HEK293T (cell line): ENCODE data around the gene KMT2C.
"Not testable (repeated sequence)": the region's sequence is repeated elsewhere in the genome, so short reads cannot be mapped to it uniquely, and the experiment has no call there.

Experiments used
- CTCF ChIA-PET: fragments of 350-600 bp; formaldehyde crosslinking; extraction: SDS; loops from one replicate; lab custom pipeline; 2021; ENCODE audit warnings: antibody characterized with exemption, inconsistent platforms; lab: Yijun Ruan, JAX
- POLR2A ChIA-PET: fragments of 350-600 bp; formaldehyde crosslinking; extraction: SDS; loops from one replicate; lab custom pipeline; 2020; ENCODE audit warnings: antibody characterized with exemption, inconsistent platforms; lab: Yijun Ruan, JAX
- DNase-seq: peaks from one replicate; pipeline ENCODE4 v3.0.0; 2012; ENCODE audit warnings: mixed read lengths; ENCODE audit errors: extremely low spot score
- ARNT ChIP-seq: fragments of 450-650 bp; IDR thresholded peaks from 2 replicates; pipeline ENCODE4 v1.6.1; 2017; ENCODE audit warnings: mild to moderate bottlenecking
- BHLHE40 ChIP-seq: fragments of 450-650 bp; IDR thresholded peaks from 2 replicates; pipeline ENCODE4 v1.6.1; 2016; ENCODE audit warnings: mild to moderate bottlenecking, moderate library complexity, borderline replicate concordance
- CTBP1 ChIP-seq: fragments of 450-650 bp; IDR thresholded peaks from 2 replicates; pipeline ENCODE4 v1.6.1; 2016; ENCODE audit warnings: borderline replicate concordance
- ELF4 ChIP-seq: fragments of 450-650 bp; IDR thresholded peaks from 2 replicates; pipeline ENCODE4 v1.6.1; 2017; ENCODE audit warnings: antibody characterized with exemption
- FOXA1 ChIP-seq: fragments of 450-650 bp; IDR thresholded peaks from 2 replicates; pipeline ENCODE4 v1.6.1; 2016; ENCODE audit warnings: mild to moderate bottlenecking
- FOXK2 ChIP-seq: fragments of 450-650 bp; IDR thresholded peaks from 2 replicates; pipeline ENCODE4 v1.6.1; 2016; ENCODE audit warnings: mild to moderate bottlenecking
- FOXM1 ChIP-seq: fragments of 450-650 bp; IDR thresholded peaks from 2 replicates; pipeline ENCODE4 v1.6.1; 2017; ENCODE audit warnings: mild to moderate bottlenecking, borderline replicate concordance
- HDGF ChIP-seq: fragments of 450-650 bp; IDR thresholded peaks from 2 replicates; pipeline ENCODE4 v1.6.1; 2017; ENCODE audit warnings: antibody characterized with exemption, borderline replicate concordance
- L3MBTL2 ChIP-seq: fragments of 450-650 bp; conservative IDR thresholded peaks from 2 replicates; pipeline ENCODE4 v1.6.1; 2016; ENCODE audit warnings: mild to moderate bottlenecking
- LEF1 ChIP-seq: fragments of 450-650 bp; IDR thresholded peaks from 2 replicates; pipeline ENCODE4 v1.6.1; 2017; ENCODE audit warnings: mild to moderate bottlenecking, borderline replicate concordance
- NFRKB ChIP-seq: fragments of 450-650 bp; IDR thresholded peaks from 2 replicates; pipeline ENCODE4 v1.6.1; 2016; ENCODE audit warnings: mild to moderate bottlenecking, moderate library complexity
- PKNOX1 ChIP-seq: fragments of 450-650 bp; IDR thresholded peaks from 2 replicates; pipeline ENCODE4 v1.6.1; 2016
- SP1 ChIP-seq: fragments of 450-650 bp; IDR thresholded peaks from 2 replicates; pipeline ENCODE4 v1.6.1; 2017
- SUZ12 ChIP-seq: fragments of 450-650 bp; IDR thresholded peaks from 2 replicates; pipeline ENCODE4 v1.6.1; 2016; ENCODE audit warnings: mild to moderate bottlenecking
- TARDBP ChIP-seq: fragments of 450-650 bp; IDR thresholded peaks from 2 replicates; pipeline ENCODE4 v1.6.1; 2016
- ZNF384 ChIP-seq: fragments of 450-650 bp; IDR thresholded peaks from 2 replicates; pipeline ENCODE4 v1.6.1; 2016

KMT2C gene

GRCh38 chr7:152432735-152433134 is 3.1 kb downstream of the KMT2C start:
- DNase-seq, CTCF ChIA-PET: not testable (repeated sequence)
- POLR2A ChIA-PET, result interaction anchor here (1.4 kb wide), 1 partner anchor 242 kb away, joined by 3 read pairs; no protein-coding TSS in a partner anchor
- TF ChIP-seq CTBP1 (peak; percentile 59), PKNOX1 (peak; percentile 68)

- ChIA-PET POLR2A (no interaction called here), CTCF (interaction anchor here (0.6 kb wide), 1 partner anchor 62 kb away, joined by 3 read pairs; no protein-coding TSS in a partner anchor)
- no peak for DNase-seq
- TF ChIP-seq L3MBTL2 (no peak), PKNOX1 (peak; percentile 80)
Measured at GRCh38 chr7:152430854-152431253, 4.9 kb downstream of the KMT2C start.

- POLR2A ChIA-PET, CTCF ChIA-PET, DNase-seq: not testable (repeated sequence)
Measured at GRCh38 chr7:152430118-152430517, 5.7 kb downstream of the KMT2C start.

- POLR2A ChIA-PET, result no interaction called here
- DNase-seq, result no peak
- CTCF ChIA-PET, result interaction anchor here (0.9 kb wide), 1 partner anchor 9 kb away, joined by 3 read pairs; no protein-coding TSS in a partner anchor
- TF ChIP-seq SUZ12, result no peak
- TF ChIP-seq ARNT, result no peak
- no peak for TF ChIP-seq FOXA1
- no peak for TF ChIP-seq NFRKB
- TF ChIP-seq ZNF384, result no peak
- TF ChIP-seq LEF1, result no peak
- TF ChIP-seq PKNOX1, result no peak
- no peak for TF ChIP-seq ELF4
- no peak for TF ChIP-seq TARDBP
- TF ChIP-seq HDGF, result no peak
- no peak for TF ChIP-seq BHLHE40
- TF ChIP-seq L3MBTL2, result no peak
Measured at GRCh38 chr7:152424348-152425108, 11.3 kb downstream of the KMT2C start.

GRCh38 chr7:152423991-152424347 is 11.8 kb downstream of the KMT2C start:
- no peak for DNase-seq
- ChIA-PET POLR2A (no interaction called here), CTCF (no interaction called here)

GRCh38 chr7:152423171-152423570 is 12.6 kb downstream of the KMT2C start:
- CTCF ChIA-PET, POLR2A ChIA-PET, DNase-seq: not testable (repeated sequence)

More at GRCh38 chr7:152423991-152424347, 11.8 kb downstream of the KMT2C start:
- TF ChIP-seq TARDBP (no peak), SP1 (no peak)

- POLR2A ChIA-PET, DNase-seq, CTCF ChIA-PET: not testable (repeated sequence)
Measured at GRCh38 chr7:152420950-152421349, 14.9 kb downstream of the KMT2C start.

- ChIA-PET CTCF (interaction anchor here (0.6 kb wide), 1 partner anchor 124 kb away, joined by 3 read pairs; no protein-coding TSS in a partner anchor), POLR2A (no interaction called here)
- TF ChIP-seq BHLHE40, result no peak
- no peak for TF ChIP-seq PKNOX1
- no peak for TF ChIP-seq FOXM1
- no peak for TF ChIP-seq HDGF
- TF ChIP-seq FOXA1, result no peak
- TF ChIP-seq FOXK2, result no peak
- TF ChIP-seq SUZ12, result no peak
- TF ChIP-seq ELF4, result no peak
- TF ChIP-seq ZNF384, result no peak
- no peak for TF ChIP-seq CTBP1
- no peak for DNase-seq
Measured at GRCh38 chr7:152419473-152420429, 16.1 kb downstream of the KMT2C start.
